Activated T-helper 1 cell treated with anti-CD3 and anti-CD28 coated beads, Interleukin-2, amount 50 U/mL, for 16 hours (primary cell): ENCODE data around the gene COPE.
"Not testable (repeated sequence)": the region's sequence is repeated elsewhere in the genome, so short reads cannot be mapped to it uniquely, and the experiment has no call there.

Experiments used
- DNase-seq, 2 donors: peaks; one replicate each; pipeline ENCODE4 v3.0.0-alpha.2; 2020; ENCODE audit warnings: low read depth in 1 of 2, low spot score in 1 of 2

The COPE gene

GRCh38 chr19:18919086-18919899 is at the start of gene COPE, which contains the start of gene DDX49:
TSS of gene COPE (minus strand) at chr19:18919387. CDS start at chr19:18919348, 39 bp downstream.
TSS of gene DDX49 (plus strand) at chr19:18919715. CDS start at chr19:18919742, 27 bp downstream.
- peak; percentile 96 for DNase-seq

- no peak for DNase-seq
Measured at GRCh38 chr19:18967358-18968146, 48.4 kb upstream of the COPE start.

GRCh38 chr19:18966307-18966706 is 47.1 kb upstream of the COPE start:
- no peak for DNase-seq

GRCh38 chr19:18964121-18964520 is 44.9 kb upstream of the COPE start:
- DNase-seq = no peak

DNA sequence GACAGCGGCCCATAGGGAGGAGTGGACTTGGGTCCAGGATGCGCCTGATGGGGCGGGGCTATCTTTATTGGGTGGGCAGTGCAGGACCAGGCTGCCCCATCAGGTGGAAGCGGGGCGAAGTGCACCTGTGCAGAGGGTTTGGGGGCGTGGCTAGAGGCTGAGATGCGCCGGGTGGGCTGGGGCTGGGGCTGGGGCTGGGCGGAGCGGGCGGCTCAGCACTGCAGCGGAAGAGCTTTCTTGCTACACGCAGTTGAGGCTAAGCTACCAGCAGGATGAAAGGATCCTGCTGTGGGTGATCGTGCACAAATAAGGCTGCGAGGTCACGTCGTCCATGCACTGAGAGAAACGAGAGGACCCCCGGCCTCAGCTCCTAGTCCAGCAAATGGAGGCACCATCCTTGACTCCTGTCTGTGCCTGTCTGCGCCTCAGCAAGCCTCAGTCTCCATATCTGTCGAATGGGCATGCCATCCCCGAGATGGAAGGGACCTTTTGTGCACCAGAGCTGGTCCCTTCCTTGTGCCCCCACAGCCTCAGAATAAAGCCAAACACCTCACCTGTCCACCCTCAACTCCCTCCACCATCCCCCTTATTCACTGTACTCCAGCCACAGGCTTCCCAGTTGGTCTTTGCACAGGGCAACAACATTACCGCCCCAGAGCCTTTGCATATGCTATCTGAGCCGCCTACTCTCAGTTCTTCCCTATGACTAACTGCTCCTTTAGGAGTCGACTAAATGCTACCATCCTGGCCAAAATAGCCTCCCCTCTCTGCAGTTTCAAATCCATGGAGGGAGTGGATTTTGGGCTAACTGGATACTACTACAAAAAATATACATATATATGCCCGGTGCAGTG is 42.8 kb upstream of the COPE start:
- DNase-seq = no peak

- DNase-seq = no peak
Measured at GRCh38 chr19:18960370-18960769, 41.2 kb upstream of the COPE start.

DNA sequence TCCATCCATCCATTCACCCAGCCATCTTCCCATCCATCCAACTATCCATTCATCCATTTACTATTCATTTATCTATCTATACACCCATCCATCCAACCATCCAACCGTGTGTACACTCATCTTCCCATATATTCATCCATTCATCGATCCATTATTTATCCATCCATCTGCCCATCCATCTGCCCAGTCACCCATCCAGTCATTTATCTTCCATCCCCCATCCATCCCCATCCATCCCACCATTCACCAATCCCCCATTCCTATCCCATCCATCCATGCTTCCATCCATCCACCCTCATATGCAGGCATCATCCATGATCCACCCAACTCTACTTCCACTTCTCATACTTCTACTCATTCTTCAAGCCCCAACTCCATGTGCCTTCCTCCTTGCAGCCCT is 35.9 kb upstream of the COPE start:
- DNase-seq = no peak

DNA sequence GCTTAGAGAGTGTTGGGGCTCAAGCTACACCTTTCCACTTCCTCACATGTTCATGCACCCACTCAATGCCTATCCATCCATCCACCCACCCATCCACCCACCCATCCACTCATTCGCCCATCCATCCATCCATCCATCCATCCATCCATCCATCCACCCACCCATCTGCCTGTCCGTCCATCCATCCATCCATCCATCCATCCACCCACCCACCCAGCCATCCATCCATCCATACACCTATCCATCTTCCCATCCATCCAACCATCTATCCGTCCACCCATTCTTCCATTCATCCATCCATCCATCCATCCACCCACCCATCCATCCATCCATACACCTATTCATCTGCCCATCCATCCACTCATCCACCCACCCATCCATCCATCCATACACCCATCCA is 34.9 kb upstream of the COPE start:
- no peak for DNase-seq

- DNase-seq = not testable (repeated sequence)
Measured at GRCh38 chr19:18952364-18953003, 33.3 kb upstream of the COPE start.

DNA sequence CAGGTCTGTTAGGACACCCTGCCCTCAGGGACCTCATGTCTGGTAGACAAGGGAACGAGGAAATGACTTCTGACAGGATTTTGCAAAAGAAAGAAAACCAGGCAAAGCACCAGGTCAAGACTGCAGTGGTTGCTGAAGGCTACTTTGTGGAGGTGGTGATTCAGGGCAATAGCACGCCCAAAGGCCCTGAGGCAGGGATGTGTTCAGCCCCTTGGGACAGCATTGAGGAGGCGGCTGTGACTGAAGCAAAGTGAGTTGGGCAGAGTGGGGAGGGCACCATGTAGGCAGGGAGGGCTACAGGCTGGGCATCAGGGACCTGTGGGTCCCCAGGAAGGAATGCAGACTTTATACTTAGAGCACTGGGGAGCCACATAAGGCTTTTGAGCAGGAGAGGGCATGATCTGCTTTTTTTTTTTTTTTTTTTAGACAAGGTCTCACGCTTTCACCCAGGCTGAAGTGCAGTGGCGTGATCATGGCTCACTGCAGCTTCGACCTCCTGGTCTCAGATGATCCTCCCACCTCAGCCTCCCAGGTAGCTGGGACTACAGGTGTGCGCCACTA is 32.6 kb upstream of the COPE start:
- no peak for DNase-seq

- no peak for DNase-seq
Measured at GRCh38 chr19:18949858-18950257, 30.7 kb upstream of the COPE start.

GRCh38 chr19:18948976-18949356 is 29.8 kb upstream of the COPE start:
- DNase-seq = no peak

GRCh38 chr19:18948075-18948975 is 29.1 kb upstream of the COPE start:
- no peak for DNase-seq

DNA sequence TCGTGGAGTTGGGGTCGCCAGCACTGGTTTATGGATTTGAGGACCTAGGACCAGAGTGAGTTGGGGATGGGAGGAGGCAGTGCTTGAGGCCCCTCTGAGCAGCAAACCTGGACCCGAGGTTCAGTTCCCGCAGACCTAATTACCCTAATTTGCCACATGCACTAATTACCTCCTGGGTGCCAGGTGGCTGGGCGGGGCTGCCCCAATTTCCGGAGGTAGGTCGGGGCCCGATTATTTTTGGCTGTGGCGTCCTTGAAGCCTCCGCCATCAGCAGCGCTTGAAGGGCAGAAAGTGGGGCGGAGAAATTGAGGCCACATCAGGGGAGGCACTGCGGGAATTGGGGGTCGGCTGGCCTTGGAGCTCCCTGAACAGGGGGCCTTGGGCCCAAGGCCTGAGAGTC is 27.7 kb upstream of the COPE start:
- DNase-seq = no peak

- DNase-seq = no peak
Measured at GRCh38 chr19:18946335-18946734, 27.1 kb upstream of the COPE start.

DNA sequence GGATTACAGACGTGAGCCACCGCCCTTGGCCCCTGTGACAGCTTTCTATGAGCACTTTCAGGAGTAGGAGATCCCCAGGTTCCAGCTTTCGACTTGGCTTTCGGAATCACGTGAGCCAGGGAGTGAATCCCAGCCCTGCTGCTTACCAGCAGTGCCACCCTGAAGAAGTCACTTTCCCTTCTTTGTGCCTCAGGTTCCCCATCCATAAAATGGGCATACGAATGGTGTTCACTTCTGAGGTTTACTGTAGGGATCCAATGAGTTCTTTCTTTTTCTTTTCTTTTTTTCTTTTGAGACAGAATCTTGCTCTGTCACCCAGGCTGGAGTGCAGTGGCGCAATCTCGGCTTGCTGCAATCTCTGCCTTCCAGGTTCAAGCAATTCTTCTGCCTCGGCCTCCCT is 26.1 kb upstream of the COPE start:
- no peak for DNase-seq

- no peak for DNase-seq
Measured at GRCh38 chr19:18943465-18943864, 24.3 kb upstream of the COPE start.

DNA sequence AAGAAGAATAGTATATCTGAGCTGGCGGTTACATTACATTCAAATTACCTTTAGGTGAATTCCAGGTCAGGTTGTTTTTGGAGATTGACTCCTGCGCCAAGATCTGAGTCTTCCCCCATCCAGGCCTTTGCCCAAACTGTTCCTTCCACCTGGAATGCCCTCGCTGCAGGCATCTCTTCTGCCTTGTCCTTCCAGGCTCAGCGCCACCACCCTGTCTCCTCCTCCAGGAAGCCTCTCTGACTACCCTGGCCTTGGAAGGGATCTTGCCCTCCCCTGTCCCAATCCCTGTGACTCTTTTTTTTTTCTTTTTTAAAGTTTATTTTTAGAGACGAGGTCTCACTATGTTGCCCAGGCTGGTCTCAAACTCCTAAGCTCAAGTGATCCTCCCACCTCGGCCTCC is 23.5 kb upstream of the COPE start:
- DNase-seq = no peak

GRCh38 chr19:18941628-18942354 is 22.6 kb upstream of the COPE start:
- DNase-seq = no peak
